ENCODE data around the gene MXD4. TPM values are rescaled to one million over a fixed set of nuclear protein-coding genes. Genes with fewer than 3 reads are reported as not detected.
A peak's percentile ranks its signal among the peaks of the same experiment; 100 is the strongest.

MXD4 gene
- total RNA-seq, 4 donors from 2014 or later, result 20.4 to 29.4 (median 27.7) TPM

- no peak overlapping the region for H3K27ac ChIP-seq
- no peak overlapping the region for H3K4me3 ChIP-seq
- no peaks in the 10 kb centered on the region for H3K9me3 ChIP-seq
- no peaks in the 10 kb centered on the region for H3K27me3 ChIP-seq
- intact Hi-C loops (cut with DNase I; ENCODE audit: low total_unique reads) (loop anchor here (1.0 kb wide), 2 partner anchors 221 to 242 kb away; no protein-coding TSS in a partner anchor), in situ Hi-C loops (cut with MboI; ENCODE audit: low sequenced_read_pairs in 4 of 4) (loop anchor here (10.0 to 25.0 kb wide), 4 partner anchors 225 to 767 kb away; partner anchors contain the start of gene RNF4 (in 3 of the 4))
- H3K4me1 ChIP-seq, result peaks cover 0 to 14% of the 10 kb centered on the region in 2 donors
- TF ChIP-seq POLR2A (IDR thresholded peaks at IDR 0.05) (no peak), CTCF (IDR thresholded peaks at IDR 0.05 in 4 of 5, conservative IDR thresholded peaks at IDR 0.05 in 1 of 5) (peak; percentile 68 to 87 (median 82))
- DNase-seq (peak; percentile 39 to 57), ATAC-seq (peak; percentile 89 to 93)
- no peaks in the 10 kb centered on the region for H3K36me3 ChIP-seq
These were observed 41.8 kb downstream of the MXD4 start for GRCh38 chr4:2220016-2220630.

GRCh38 chr4:2219233-2219760 is 42.6 kb downstream of the MXD4 start:
- TF ChIP-seq CTCF (IDR thresholded peaks at IDR 0.05 in 4 of 5, conservative IDR thresholded peaks at IDR 0.05 in 1 of 5) (no peak), POLR2A (IDR thresholded peaks at IDR 0.05) (no peak)
- intact Hi-C loops (cut with DNase I; ENCODE audit: low total_unique reads), result no loop called here
- peak in 1 of 2 donors; percentile 57 for ATAC-seq

GRCh38 chr4:2218436-2218835 is 43.5 kb downstream of the MXD4 start:
- in situ Hi-C loops (cut with MboI; ENCODE audit: low sequenced_read_pairs in 4 of 4) (loop anchor here in 2 of 4 donors (10.0 to 25.0 kb wide), 3 partner anchors 226 to 769 kb away; partner anchors contain the start of gene RNF4 (in 1 of the 2)), intact Hi-C loops (cut with DNase I; ENCODE audit: low total_unique reads) (no loop called here)
- no peak overlapping the region for H3K4me3 ChIP-seq
- no peak for TF ChIP-seq CTCF (IDR thresholded peaks at IDR 0.05 in 4 of 5, conservative IDR thresholded peaks at IDR 0.05 in 1 of 5)
- TF ChIP-seq POLR2A (IDR thresholded peaks at IDR 0.05), result no peak
- peaks cover 0 to 14% of the 10 kb centered on the region in 2 donors for H3K4me1 ChIP-seq
- no peaks in the 10 kb centered on the region for H3K36me3 ChIP-seq
- no peak overlapping the region for H3K27ac ChIP-seq
- no peaks in the 10 kb centered on the region for H3K27me3 ChIP-seq
- ATAC-seq, result no peak
- no peaks in the 10 kb centered on the region for H3K9me3 ChIP-seq
- no peak for DNase-seq

More at GRCh38 chr4:2219233-2219760, 42.6 kb downstream of the MXD4 start:
- Histone ChIP-seq H3K27me3 (no peaks in the 10 kb centered on the region), H3K9me3 (no peaks in the 10 kb centered on the region), H3K27ac (no peak overlapping the region), H3K4me3 (no peak overlapping the region), H3K36me3 (no peaks in the 10 kb centered on the region), H3K4me1 (peaks cover 0 to 14% of the 10 kb centered on the region in 2 donors)
- in situ Hi-C loops (cut with MboI; ENCODE audit: low sequenced_read_pairs in 4 of 4), result loop anchor here in 2 of 4 donors (10.0 to 25.0 kb wide), 3 partner anchors 226 to 768 kb away; partner anchors contain the start of gene RNF4 (in 1 of the 2)
- DNase-seq, result no peak

- no peak overlapping the region for H3K27ac ChIP-seq
- no peak overlapping the region for H3K4me3 ChIP-seq
- in situ Hi-C loops (cut with MboI; ENCODE audit: low sequenced_read_pairs in 4 of 4), result loop anchor here in 2 of 4 donors (10.0 to 25.0 kb wide), 3 partner anchors 227 to 770 kb away; partner anchors contain the start of gene RNF4 (in 1 of the 2)
- H3K9me3 ChIP-seq, result no peaks in the 10 kb centered on the region
- DNase-seq (no peak), ATAC-seq (no peak)
- H3K36me3 ChIP-seq, result no peaks in the 10 kb centered on the region
- H3K27me3 ChIP-seq, result no peaks in the 10 kb centered on the region
- intact Hi-C loops (cut with DNase I; ENCODE audit: low total_unique reads), result no loop called here
- peaks cover 0 to 13% of the 10 kb centered on the region in 2 donors for H3K4me1 ChIP-seq
- TF ChIP-seq POLR2A (IDR thresholded peaks at IDR 0.05), result no peak
- TF ChIP-seq CTCF (IDR thresholded peaks at IDR 0.05 in 4 of 5, conservative IDR thresholded peaks at IDR 0.05 in 1 of 5), result no peak
These were observed 44.2 kb downstream of the MXD4 start for GRCh38 chr4:2217726-2218125.
